HG02970 (cell line): ENCODE measurements around the gene WDR53.
"Not testable (repeated sequence)": the region's sequence is repeated elsewhere in the genome, so short reads cannot be mapped to it uniquely, and the experiment has no call there.

Experiments used
- ATAC-seq: cut with Tn5 transposase; IDR thresholded peaks from one replicate; pipeline ENCODE4 v1.9.1; 2021; ENCODE audit warnings: mild to moderate bottlenecking, moderate library complexity, moderate number of reproducible peaks; ENCODE audit not compliant: unreplicated experiment, low FRiP score

WDR53 gene

DNA sequence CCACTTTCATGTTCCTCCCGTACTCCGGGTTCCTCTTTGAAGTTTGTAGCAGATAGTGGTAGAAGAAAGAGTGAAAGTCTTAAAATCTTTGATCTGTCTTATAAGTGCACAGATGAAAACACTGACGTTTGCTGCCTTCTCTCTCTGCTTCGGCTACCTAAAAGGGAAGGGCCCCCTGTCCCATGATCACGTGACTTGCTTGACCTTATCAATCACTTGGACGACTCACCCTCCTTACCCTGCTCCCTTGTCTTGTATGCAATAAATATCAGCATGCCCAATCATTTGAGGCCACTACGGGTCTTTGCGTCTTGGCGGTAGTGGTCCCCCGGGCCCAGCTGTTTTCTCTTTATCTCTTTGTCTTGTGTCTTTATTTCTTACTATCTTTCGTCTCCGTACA, 47.1 kb downstream of the WDR53 start:
- not testable (repeated sequence) for ATAC-seq

- no peak for ATAC-seq
Observed at GRCh38 chr3:196519718-196520082, 48.7 kb downstream of the WDR53 start.

DNA sequence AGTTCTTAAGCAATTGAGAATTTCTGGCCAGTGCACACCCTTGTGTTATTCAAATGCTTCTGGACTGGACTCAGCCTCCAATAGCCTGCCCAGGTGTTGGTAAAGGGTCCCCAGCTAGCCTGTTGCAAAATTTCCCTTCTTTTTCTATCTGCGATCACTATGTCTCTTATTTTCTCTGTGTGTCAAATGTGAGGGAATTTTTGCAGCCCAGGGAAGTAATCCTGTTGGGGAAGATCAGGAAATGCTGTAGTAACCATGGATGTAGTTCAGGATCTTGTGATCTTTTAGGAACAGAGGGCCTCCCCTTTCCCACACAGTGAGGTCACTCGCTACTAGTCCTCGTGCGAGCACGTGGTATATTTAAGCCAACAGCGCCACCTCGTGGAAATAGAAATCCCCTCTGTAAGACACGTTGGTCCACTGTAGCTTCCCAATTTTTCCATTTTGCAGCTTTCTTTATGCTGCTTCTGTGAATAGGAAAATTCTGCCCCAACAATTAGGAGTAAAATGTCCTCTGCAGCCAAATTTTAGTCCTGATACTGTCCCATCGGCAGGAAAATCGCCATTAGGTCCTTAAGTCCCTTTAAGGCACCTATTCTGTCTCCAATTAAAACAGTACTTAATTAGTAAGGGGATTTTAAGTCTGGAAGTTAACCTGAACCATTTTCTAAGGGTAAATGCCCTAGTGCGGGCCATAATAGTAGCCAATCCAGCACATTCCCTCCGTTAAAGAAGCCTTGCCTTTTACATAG, 49.2 kb downstream of the WDR53 start:
- no peak for ATAC-seq

DNA sequence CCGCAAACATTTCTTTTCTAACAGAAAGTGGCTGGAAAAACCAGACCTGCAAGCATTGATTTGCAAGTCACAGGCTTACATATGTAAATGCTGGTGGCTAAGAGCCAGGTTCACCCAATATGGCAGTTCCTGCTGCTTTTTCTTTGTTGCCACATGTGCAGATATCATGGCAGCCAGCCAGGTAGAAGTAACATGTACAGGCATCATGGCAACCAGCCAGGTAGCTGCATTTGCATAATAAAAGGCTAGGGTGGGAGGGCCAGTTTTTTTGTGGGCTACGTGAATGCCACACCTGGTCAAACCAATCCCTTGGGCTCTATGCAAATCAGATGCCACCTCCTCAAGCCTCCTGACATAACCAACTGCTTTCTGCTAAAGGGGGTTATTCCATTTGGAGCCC, 50.4 kb downstream of the WDR53 start:
- ATAC-seq: no peak

DNA sequence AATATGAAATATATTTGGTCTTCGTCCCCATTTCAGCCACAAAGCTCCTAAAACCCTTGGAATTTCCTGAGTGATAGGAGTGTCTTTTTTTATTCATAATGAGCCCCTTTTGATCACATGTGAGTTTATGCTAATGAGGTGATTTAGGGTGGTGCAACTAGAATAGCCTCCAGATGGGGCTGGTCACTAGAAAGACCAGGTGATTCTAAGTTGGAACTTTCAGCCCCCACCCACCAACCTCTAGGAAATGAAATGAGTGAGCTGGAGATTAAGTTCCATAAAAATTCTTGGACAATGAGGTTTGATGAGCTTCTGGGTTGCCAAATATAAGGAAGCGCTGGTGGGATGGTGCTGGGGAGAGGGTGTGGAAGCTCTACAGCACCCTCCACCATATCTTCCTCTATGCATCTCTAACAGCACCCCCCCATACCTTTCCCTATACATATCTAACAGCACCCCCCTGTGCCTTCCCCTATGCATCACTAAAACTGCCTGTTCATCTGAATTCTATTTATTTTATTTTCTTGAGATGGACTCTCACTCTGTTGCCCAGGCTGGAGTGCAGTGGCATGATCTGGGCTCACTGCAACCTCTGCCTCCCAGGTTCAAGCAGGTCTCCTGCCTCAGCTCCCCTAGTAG, 51.1 kb downstream of the WDR53 start:
- ATAC-seq: no peak

- ATAC-seq: no peak
Observed at GRCh38 chr3:196514913-196515621, 53.3 kb downstream of the WDR53 start, which contains the start of gene SMCO1. TSS of gene SMCO1 (minus strand) at chr3:196515346. CDS start at chr3:196515209, 137 bp downstream.

DNA sequence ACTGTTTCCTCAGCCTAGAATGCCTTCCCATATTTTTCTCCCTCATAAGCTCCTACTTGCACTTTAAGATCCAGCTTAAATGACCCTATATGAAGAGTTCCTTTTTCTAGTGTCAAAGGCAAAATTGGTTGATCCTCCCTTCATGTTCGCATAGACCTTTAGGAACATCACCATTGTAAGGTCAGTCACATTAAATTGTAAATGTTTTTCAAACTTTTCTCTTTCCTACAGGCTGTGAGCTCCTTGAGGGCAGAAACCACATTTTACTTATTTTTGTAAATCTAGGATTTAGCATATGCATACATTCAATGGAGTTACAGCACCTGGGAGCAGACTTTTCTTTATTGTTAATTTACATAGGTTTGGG, 54.0 kb downstream of the WDR53 start:
- no peak for ATAC-seq

- ATAC-seq: no peak
Observed at GRCh38 chr3:196513697-196514349, 54.5 kb downstream of the WDR53 start.

DNA sequence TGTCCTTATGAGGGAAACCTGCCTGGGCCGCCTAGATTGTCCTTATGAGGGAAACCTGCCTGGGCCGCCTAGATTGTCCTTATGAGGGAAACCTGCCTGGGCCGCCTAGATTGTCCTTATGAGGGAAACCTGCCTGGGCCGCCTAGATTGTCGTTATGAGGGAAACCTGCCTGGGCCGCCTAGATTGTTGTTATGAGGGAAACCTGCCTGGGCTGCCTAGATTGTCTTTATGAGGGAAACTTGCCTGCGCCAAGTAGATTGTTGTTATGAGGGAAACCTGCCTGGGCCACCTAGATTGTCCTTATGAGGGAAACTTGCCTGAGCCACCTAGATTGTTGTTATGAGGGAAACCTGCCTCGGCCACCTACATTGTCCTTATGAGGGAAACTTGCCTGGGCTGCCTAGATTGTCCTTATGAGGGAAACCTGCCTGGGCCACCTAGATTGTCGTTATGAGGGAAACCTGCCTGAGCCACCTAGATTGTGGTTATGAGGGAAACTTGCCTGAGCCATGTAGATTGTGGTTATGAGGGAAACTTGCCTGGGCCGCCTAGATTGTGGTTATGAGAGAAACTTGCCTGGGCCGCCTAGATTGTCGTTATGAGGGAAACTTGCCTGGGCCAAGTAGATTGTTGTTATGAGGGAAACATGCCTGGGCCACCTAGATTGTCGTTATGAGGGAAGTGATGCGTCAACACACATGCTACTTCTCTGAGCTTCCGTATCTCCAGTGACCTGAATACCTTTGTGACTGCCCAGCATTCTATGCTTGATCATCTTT, 56.5 kb downstream of the WDR53 start:
- not testable (repeated sequence) for ATAC-seq

- not testable (repeated sequence) for ATAC-seq
Observed at GRCh38 chr3:196511108-196511507, 57.2 kb downstream of the WDR53 start.

DNA sequence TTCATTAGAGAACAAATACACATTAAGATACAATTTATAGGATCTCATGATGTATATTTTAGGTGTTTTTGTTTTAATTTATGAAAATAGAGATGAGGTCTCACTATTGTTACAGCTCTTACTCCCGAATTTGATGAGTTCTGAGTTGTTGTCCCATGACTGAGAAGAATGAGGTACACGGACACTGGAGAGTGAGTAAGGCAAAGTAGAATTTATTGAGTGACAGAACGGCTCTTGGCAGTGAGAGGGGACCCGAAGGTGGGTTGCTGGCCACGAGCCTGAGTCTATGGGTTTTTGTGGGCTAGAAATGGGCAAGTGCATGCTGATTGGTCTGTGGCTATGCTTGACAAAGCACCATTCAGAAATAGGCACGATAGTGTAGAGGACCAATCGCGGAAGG, 61.7 kb downstream of the WDR53 start:
- ATAC-seq: no peak

GRCh38 chr3:196504556-196504955, 63.8 kb downstream of the WDR53 start:
- ATAC-seq: no peak
